ENCODE measurements around the gene PGBD5. TPM values are rescaled to one million over a fixed set of nuclear protein-coding genes. Genes with fewer than 3 reads are reported as not detected.
A peak's percentile ranks its signal among the peaks of the same experiment; 100 is the strongest.

Gene PGBD5
- total and polyA plus RNA-seq, 2 experiments from 2014 or later = 0.40 to 1.2 TPM

GRCh38 chr1:230317823-230318819, 108.0 kb downstream of the PGBD5 start:
- Histone ChIP-seq H3K27me3 (no peaks in the 10 kb centered on the region), H3K4me3 (no peak overlapping the region), H3K36me3 (no peaks in the 10 kb centered on the region), H3K27ac (no peak overlapping the region), H3K9me3 (ENCODE audit: low read depth) (no peaks in the 10 kb centered on the region), H3K4me1 (ENCODE audit: low read depth) (peaks cover 3% of the 10 kb centered on the region)
- TF ChIP-seq CTCF (IDR thresholded peaks at IDR 0.05; ENCODE audit: low read depth, low read length) = no peak
- peak; percentile 58 to 66 for DNase-seq (ENCODE audit: low read depth in 1 of 2, low spot score in 1 of 2)

DNA sequence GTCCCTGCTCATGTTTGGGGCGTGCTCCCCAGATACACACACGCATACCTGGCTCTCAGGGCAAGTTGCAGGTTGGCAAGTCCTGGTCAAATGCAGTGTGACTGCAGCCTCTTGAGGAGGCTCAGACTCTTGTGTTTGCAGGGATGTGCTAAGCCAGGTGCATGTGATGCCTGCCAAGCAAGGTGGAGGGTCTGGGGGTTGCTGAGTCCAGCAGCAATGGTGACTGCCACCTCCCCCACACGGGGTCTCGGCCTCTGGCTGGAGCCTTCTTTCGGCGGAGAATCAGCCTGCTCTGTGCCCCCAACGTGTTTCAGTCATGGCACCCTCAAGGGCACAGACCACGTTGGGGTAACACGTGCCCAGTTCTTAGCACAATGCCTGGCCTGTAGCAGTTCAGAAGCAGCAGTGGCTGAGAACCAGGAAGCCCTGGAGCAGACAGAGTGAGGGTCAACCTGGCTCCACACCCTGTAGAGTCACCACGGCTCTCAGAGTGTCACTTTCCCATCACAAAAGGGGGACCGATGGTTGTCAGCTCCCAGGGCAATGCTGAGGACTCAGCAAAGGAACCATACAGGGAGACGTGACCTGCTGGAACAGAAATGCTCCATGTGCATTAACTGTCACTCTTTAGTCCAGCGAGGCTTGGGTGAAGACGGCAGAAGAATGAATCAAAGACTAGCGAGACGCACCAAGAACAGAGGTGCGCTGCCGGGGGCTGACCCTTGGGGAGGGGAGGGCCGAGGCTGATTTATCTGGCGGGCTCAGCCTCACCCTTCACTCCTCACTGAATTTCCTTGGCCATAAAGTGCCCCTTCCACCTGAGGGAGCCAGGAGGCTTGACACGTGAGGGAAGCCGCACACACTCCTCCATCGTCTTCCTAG, 109.0 kb downstream of the PGBD5 start:
- no peak overlapping the region for H3K4me3 ChIP-seq
- no peak overlapping the region for H3K27ac ChIP-seq
- peaks cover 3% of the 10 kb centered on the region for H3K4me1 ChIP-seq (ENCODE audit: low read depth)
- no peak for TF ChIP-seq CTCF (IDR thresholded peaks at IDR 0.05; ENCODE audit: low read depth, low read length)
- no peaks in the 10 kb centered on the region for H3K36me3 ChIP-seq
- DNase-seq (ENCODE audit: low read depth in 1 of 2, low spot score in 1 of 2) = no peak
- H3K27me3 ChIP-seq = no peaks in the 10 kb centered on the region
- H3K9me3 ChIP-seq (ENCODE audit: low read depth) = no peaks in the 10 kb centered on the region

GRCh38 chr1:230315099-230315498, 111.0 kb downstream of the PGBD5 start:
- H3K27ac ChIP-seq = no peak overlapping the region

DNA sequence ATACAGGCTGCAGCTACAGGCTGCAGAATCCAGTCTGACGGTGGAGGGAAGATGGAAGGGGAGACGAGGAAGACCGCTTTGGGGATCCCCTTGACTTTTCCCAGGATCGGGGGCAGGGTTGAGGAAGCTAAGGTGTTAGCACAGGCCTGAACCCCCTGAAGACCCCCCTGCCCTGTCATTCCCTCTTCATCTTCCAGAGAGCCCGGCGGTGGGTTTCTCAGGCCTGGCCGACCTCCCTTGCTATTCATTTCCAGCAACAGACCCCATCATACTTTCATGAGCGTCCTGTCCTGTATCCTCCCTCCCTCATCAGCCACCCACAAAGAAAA, 112.0 kb downstream of the PGBD5 start:
- no peaks in the 10 kb centered on the region for H3K36me3 ChIP-seq
- H3K9me3 ChIP-seq (ENCODE audit: low read depth) = no peaks in the 10 kb centered on the region
- TF ChIP-seq CTCF (IDR thresholded peaks at IDR 0.05; ENCODE audit: low read depth, low read length) = no peak
- no peak for DNase-seq (ENCODE audit: low read depth in 1 of 2, low spot score in 1 of 2)
- H3K27ac ChIP-seq = no peak overlapping the region
- no peaks in the 10 kb centered on the region for H3K27me3 ChIP-seq
- peaks cover 3% of the 10 kb centered on the region for H3K4me1 ChIP-seq (ENCODE audit: low read depth)
- H3K4me3 ChIP-seq = no peak overlapping the region

More at GRCh38 chr1:230315099-230315498, 111.0 kb downstream of the PGBD5 start:
- H3K4me3 ChIP-seq = no peak overlapping the region
- no peaks in the 10 kb centered on the region for H3K27me3 ChIP-seq
- H3K9me3 ChIP-seq (ENCODE audit: low read depth) = no peaks in the 10 kb centered on the region
- no peak for TF ChIP-seq CTCF (IDR thresholded peaks at IDR 0.05; ENCODE audit: low read depth, low read length)
- H3K4me1 ChIP-seq (ENCODE audit: low read depth) = peaks cover 3% of the 10 kb centered on the region
- H3K36me3 ChIP-seq = no peaks in the 10 kb centered on the region
- no peak for DNase-seq (ENCODE audit: low read depth in 1 of 2, low spot score in 1 of 2)

DNA sequence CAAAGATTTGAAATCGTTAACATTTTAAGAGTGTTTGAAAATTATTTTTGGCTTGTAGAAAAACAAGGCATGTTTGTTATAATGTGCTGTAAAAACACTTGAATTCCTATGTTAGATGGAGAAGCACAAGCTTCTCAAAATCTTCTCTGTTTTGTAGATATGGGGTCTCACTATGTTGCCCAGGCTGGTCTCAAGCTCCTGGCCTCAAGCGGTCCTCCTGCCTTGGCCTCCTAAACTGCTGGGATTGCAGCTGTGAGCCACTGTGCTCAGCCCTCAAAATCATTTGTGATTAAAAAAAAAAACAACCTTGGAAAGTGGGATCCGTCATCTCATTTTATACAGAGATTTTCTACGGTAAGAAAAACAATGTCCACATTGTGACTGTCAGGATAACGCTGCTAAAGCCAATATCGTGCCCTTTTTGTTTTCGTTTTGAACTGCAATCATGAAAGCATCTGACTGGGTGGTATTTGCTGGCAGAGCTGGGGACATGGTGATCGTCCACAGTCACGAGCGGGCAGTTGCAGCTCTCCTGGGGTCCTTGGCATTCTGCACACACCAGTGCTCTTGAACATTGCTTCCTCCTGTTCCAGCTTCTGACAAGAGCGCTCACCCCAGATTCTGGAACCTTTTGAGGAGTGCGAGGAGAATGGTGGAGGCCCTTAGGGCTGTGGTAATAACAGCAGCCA, 112.5 kb downstream of the PGBD5 start:
- Histone ChIP-seq H3K27me3 (no peaks in the 10 kb centered on the region), H3K4me3 (no peak overlapping the region), H3K4me1 (ENCODE audit: low read depth) (peaks cover 3% of the 10 kb centered on the region), H3K36me3 (no peaks in the 10 kb centered on the region), H3K9me3 (ENCODE audit: low read depth) (no peaks in the 10 kb centered on the region), H3K27ac (no peak overlapping the region)
- no peak for TF ChIP-seq CTCF (IDR thresholded peaks at IDR 0.05; ENCODE audit: low read depth, low read length)
- no peak for DNase-seq (ENCODE audit: low read depth in 1 of 2, low spot score in 1 of 2)
